Heart left ventricle (tissue), 13 donors: ENCODE measurements around the gene LZTFL1.

Experiments
- POLR2A ChIP-seq, 2 donors: fragments of 450-650 bp; IDR thresholded peaks; one replicate each; pipeline ENCODE4 v1.6.1; 2017; ENCODE audit warnings: antibody characterized with exemption in 2 of 2, mild to moderate bottlenecking in 2 of 2, moderate library complexity in 2 of 2
- TF ChIP-seq, protein P1 (sequence below), 12 donors: fragments of 200-600 bp; sonication (generic) in 4 of 12; IDR thresholded peaks; one replicate each; pipeline versions ENCODE4 v1.5.0 to v1.8.0; 2018 to 2022; ENCODE audit warnings: antibody characterized with exemption in 12 of 12, mild to moderate bottlenecking in 5 of 12
- donor health status: ischemic (EF 13 %, LVEDD 7.1; RV severe dilation, severe dysfunction).
- donor health status: DM: no; HTN: yes; CAD: no.
- donor health status: DM: no; HTN: no; CAD: no.
- donor health status: ischemic (EF 25% LVEDD 6.9; RV normal size, moderate dysfunction).
- donor health status: ischemic (EF 25% LVEDD 5.7; RV mildly dilated, moderate dysfunction).
- donor health status: ischemic (EF 35%, LVEDD 5.7; RV mildly dilated, moderate dysfunction).
- donor health status: nonischemic (EF 11% LVEDD 7.7; RV severe dilation, severe dysfunction).
- donor health status: DM: yes; HTN: yes; CAD: no.
- donor health status: PGD.
- donor health status: ischemic (EF 29% LVEDD 5.4; RV normal size, mild dysfunction).
- donor health status: nonischemic (EF 23%, LVEDD 6.1; RV moderate dilation, normal function).

GRCh38 chr3:45870099-45870498 lies 28.2 kb upstream of the LZTFL1 start:
- TF ChIP-seq POLR2A (IDR thresholded peaks at IDR 0.05) = no peak
- TF ChIP-seq, protein P1, sequence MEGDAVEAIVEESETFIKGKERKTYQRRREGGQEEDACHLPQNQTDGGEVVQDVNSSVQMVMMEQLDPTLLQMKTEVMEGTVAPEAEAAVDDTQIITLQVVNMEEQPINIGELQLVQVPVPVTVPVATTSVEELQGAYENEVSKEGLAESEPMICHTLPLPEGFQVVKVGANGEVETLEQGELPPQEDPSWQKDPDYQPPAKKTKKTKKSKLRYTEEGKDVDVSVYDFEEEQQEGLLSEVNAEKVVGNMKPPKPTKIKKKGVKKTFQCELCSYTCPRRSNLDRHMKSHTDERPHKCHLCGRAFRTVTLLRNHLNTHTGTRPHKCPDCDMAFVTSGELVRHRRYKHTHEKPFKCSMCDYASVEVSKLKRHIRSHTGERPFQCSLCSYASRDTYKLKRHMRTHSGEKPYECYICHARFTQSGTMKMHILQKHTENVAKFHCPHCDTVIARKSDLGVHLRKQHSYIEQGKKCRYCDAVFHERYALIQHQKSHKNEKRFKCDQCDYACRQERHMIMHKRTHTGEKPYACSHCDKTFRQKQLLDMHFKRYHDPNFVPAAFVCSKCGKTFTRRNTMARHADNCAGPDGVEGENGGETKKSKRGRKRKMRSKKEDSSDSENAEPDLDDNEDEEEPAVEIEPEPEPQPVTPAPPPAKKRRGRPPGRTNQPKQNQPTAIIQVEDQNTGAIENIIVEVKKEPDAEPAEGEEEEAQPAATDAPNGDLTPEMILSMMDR (IDR thresholded peaks at IDR 0.05) = no peak
